ENCODE data around the gene BPNT1. TPM values are rescaled to one million over a fixed set of nuclear protein-coding genes. Genes with fewer than 3 reads are reported as not detected.

The BPNT1 gene
- total RNA-seq, 2 donors from 2014 or later = 14.4 to 20.3 TPM

DNA sequence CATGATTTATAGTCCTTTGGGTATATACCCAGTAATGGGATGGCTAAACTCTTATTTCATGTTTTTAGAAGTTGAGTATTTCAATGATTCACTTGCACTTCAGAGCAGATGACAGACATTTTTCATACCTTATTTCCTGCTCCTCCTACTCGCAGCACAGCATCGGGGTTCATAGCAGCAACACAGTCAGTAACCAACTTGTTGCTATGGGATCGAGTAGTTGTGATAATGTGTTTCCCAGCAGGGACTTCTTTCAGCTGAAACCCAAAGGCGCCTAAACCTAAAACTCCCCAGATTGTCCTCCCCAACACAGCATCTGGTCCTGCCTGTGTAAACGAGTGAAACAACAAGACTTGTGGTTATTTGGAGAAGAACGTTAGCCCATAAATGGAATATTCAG lies 27.0 kb downstream of the BPNT1 start:
- Histone ChIP-seq H3K36me3 (peaks cover 35% of the 10 kb centered on the region), H3K4me3 (no peak overlapping the region)
- TF ChIP-seq, protein P1, sequence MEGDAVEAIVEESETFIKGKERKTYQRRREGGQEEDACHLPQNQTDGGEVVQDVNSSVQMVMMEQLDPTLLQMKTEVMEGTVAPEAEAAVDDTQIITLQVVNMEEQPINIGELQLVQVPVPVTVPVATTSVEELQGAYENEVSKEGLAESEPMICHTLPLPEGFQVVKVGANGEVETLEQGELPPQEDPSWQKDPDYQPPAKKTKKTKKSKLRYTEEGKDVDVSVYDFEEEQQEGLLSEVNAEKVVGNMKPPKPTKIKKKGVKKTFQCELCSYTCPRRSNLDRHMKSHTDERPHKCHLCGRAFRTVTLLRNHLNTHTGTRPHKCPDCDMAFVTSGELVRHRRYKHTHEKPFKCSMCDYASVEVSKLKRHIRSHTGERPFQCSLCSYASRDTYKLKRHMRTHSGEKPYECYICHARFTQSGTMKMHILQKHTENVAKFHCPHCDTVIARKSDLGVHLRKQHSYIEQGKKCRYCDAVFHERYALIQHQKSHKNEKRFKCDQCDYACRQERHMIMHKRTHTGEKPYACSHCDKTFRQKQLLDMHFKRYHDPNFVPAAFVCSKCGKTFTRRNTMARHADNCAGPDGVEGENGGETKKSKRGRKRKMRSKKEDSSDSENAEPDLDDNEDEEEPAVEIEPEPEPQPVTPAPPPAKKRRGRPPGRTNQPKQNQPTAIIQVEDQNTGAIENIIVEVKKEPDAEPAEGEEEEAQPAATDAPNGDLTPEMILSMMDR (IDR thresholded peaks at IDR 0.05) = no peak

DNA sequence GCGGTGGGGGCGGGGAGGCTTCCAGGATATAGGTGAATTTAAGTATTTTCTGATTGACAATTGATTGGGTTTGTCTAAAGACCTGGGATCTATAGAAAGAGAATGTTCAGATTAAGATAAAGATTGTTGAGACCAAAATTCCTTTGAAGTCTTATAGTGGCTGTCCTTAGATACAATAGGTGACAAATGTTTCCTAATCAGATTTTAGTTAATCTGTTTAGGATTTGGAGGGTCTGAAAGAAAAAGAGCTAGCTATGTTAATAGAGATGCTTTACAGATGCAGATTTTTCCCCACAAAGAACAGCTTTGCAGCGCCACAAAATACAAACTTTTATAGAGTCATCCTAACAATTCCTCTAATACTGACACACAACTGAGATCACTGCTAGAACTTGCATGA lies 28.7 kb downstream of the BPNT1 start:
- Histone ChIP-seq H3K27ac (no peak overlapping the region), H3K27me3 (no peaks in the 10 kb centered on the region), H3K36me3 (peaks cover 22% of the 10 kb centered on the region), H3K4me1 (no peaks in the 10 kb centered on the region), H3K4me3 (no peak overlapping the region), H3K9me3 (no peaks in the 10 kb centered on the region)
- DNase-seq (ENCODE audit: low spot score) = no peak
- TF ChIP-seq, protein P1 (IDR thresholded peaks at IDR 0.05) = no peak

More for the DNA sequence above, 27.0 kb downstream of the BPNT1 start:
- Histone ChIP-seq H3K9me3 (no peaks in the 10 kb centered on the region), H3K4me1 (no peaks in the 10 kb centered on the region), H3K27me3 (no peaks in the 10 kb centered on the region), H3K27ac (no peak overlapping the region)
- no peak for DNase-seq (ENCODE audit: low spot score)

DNA sequence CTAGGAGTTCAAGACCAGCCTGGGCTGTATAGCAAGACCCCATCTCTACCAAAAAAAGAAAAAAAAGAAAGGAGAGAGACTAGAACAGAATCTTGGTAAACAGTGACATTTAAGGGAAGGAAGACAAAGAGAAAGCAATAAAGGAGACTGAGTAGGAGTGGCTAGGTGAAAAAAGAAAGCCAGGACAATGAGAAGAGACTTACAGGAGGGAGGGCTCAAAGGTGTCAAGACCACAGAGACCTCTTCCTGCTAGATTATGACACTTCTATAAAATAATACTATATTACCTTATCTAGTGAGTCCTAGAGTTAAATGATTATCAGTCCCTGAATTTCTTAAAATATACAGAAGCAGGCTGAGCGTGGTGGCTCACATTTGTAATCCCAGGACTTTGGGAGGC lies 33.2 kb downstream of the BPNT1 start:
- TF ChIP-seq, protein P1 (IDR thresholded peaks at IDR 0.05) = no peak
- Histone ChIP-seq H3K27ac (no peak overlapping the region), H3K9me3 (no peaks in the 10 kb centered on the region), H3K4me3 (no peak overlapping the region), H3K4me1 (no peaks in the 10 kb centered on the region), H3K27me3 (no peaks in the 10 kb centered on the region), H3K36me3 (no peaks in the 10 kb centered on the region)
- no peak for DNase-seq (ENCODE audit: low spot score)

DNA sequence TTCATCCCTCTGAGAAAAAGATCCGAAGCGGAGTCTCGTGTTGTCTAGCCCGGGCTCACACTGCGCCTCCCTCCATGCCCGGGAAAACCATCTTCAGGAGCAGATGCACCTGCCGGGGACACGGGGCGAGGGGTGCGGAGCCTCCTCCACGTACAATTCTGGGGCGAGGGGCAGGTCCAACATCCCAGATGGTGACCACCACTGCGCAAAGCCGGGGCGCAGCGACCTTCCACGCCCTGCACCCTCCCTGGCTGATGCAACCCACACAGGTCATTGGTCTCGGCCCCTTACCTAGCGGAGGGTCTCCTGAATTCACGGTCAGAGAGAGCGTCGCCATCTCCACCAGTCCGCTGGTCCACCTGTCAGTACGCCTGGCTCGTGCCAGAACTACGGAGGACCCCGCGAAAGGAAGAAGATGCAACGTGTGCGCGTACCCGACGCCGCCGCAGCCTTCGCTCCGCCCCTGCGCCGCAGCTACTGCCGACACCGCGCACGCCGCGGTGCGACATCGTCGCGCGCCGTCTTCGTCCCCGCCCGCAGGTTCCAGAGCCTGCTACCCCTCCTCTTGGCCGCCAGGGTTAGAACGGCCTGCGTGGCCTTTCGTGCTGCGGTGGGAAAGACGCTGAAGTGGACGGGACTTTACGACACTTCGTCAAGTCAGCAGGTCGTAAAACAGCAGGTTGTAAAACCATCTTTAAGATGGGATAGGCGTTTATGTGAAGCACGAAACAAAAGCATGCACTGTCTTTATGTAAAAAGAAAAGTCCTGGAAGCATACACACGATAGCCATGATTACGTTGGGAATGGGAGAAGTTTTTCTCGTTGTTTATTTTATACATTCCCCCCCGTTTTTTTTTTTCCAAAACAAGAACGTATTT lies 43.3 kb downstream of the BPNT1 start, which contains the start of gene EPRS1:
TSS of gene EPRS1 (minus strand) at position 454 of the 879 bp plus-strand sequence. CDS start at position 337, 117 bp downstream.
- Histone ChIP-seq H3K27me3 (no peaks in the 10 kb centered on the region), H3K4me1 (peaks cover 0 to 16% of the 10 kb centered on the region in 2 donors), H3K36me3 (no peaks in the 10 kb centered on the region), H3K4me3 (peak within 1 kb of the TSS; percentile 74 to 88), H3K27ac (peak within 1 kb of the TSS; percentile 86 to 94), H3K9me3 (no peaks in the 10 kb centered on the region)
- TF ChIP-seq, protein P1 (IDR thresholded peaks at IDR 0.05) = peak; percentile 26 to 69
- DNase-seq (ENCODE audit: low spot score) = peak; percentile 92

DNA sequence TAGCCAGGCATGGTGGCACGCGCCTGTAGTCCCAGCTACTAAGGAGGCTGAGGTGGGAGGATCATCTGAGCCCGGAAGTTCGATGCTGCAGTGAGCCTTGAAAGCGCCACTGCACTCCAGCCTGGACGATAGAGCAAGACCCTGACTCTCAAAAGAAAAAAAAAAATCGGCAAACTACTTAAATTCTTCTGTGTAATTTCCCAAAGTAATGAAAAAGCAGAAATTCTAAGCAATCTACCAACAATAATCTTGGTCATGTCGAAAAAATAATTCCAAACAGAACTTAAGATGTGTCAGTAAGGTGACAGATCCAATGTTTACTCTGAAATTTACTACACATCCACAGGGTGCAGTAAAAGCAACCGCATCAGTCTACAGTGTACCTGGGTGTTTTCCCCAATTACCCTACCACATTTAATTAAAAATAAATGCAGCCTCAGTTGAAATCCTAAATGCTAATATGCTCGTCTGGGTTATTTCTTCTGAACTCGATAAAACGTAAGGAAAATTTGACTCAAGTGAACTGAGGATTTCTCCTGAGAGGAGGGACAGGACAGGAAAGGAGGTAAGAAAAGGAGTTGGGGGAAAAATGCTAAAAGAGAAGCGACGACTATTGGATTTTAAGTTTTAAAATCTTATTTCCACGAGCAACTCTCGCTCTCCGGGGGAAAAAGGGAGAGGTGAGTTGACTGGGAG lies 44.1 kb downstream of the BPNT1 start:
- no peaks in the 10 kb centered on the region for H3K9me3 ChIP-seq
- peak overlapping the region; percentile 86 to 94 for H3K27ac ChIP-seq
- H3K36me3 ChIP-seq = no peaks in the 10 kb centered on the region
- TF ChIP-seq, protein P1 (IDR thresholded peaks at IDR 0.05) = no peak
- DNase-seq (ENCODE audit: low spot score) = no peak
- H3K27me3 ChIP-seq = no peaks in the 10 kb centered on the region
- peak overlapping the region; percentile 74 to 88 for H3K4me3 ChIP-seq
- H3K4me1 ChIP-seq = peaks cover 0 to 16% of the 10 kb centered on the region in 2 donors

Measured in right atrium auricular region (tissue), 2 donors.